ENCODE results near the gene SLC17A7. TPM values are rescaled to one million over a fixed set of nuclear protein-coding genes. Genes with fewer than 3 reads are reported as not detected.
A peak's percentile ranks its signal among the peaks of the same experiment; 100 is the strongest.

SLC17A7 gene
- total and polyA plus RNA-seq, 2 donors (not counting 3 experiments of a cell fraction or from before 2014, with no cell fraction given): 0.07 to 0.13 TPM

- H3K4me2 ChIP-seq (ENCODE audit: insufficient read depth, low read length): peak overlapping the region; percentile 96
- H3K27me3 ChIP-seq (ENCODE audit: control insufficient read depth in 2 of 2, insufficient read depth in 2 of 2, low read length in 2 of 2): no peaks in the 10 kb centered on the region
- no peak overlapping the region for H2AFZ ChIP-seq (ENCODE audit: low read depth, low read length)
- DNase-seq (ENCODE audit: low read depth, low spot score) (no peak), FAIRE-seq (peak; percentile 43)
- H4K20me1 ChIP-seq (replicated peaks; ENCODE audit: control insufficient read depth, extremely low read depth, insufficient read depth, low read length): peaks cover 5% of the 10 kb centered on the region
- intact Hi-C loops (cut with micrococcal nuclease): no loop called here
- peak overlapping the region; percentile 100 for H3K9ac ChIP-seq (replicated peaks; ENCODE audit: extremely low read depth, insufficient read depth, low read length)
- dilution Hi-C loops (cut with MboI; ENCODE audit: extremely low pct_ligation_motif_present, low sequenced_read_pairs): no loop called here
- BruUV-seq (replicated peaks): no TSS peak
- peak overlapping the region; percentile 89 for H3K27ac ChIP-seq (ENCODE audit: insufficient read depth, low read depth, low read length)
- peaks cover 12% of the 10 kb centered on the region for H3K4me1 ChIP-seq (ENCODE audit: control insufficient read depth, extremely low read depth, insufficient read depth, low read length)
- H3K9me3 ChIP-seq (replicated peaks; ENCODE audit: control insufficient read depth, insufficient read depth, low read length): no peaks in the 10 kb centered on the region
- peak overlapping the region; percentile 60 to 94 (median 90) for H3K4me3 ChIP-seq (replicated peaks in 1 of 3; ENCODE audit: insufficient read depth in 1 of 3, low read depth in 1 of 3, low read length in 3 of 3)
- peaks cover 40% of the 10 kb centered on the region for H3K79me2 ChIP-seq (ENCODE audit: control insufficient read depth, insufficient read depth, low read length)
- no peaks in the 10 kb centered on the region for H3K9me1 ChIP-seq (replicated peaks; ENCODE audit: control insufficient read depth, extremely low read depth, insufficient read depth, low read length)
- peaks cover 28 to 34% of the 10 kb centered on the region in 2 experiments for H3K36me3 ChIP-seq (ENCODE audit: control insufficient read depth in 2 of 2, extremely low read depth in 1 of 2, insufficient read depth in 2 of 2, low read length in 2 of 2)
- POLR2A ChIA-PET: interaction anchor here (1.0 to 1.4 kb wide), 2 partner anchors 10 to 13 kb away, joined by 3 to 4 read pairs; no protein-coding TSS in a partner anchor
- TF ChIP-seq, protein P1, sequence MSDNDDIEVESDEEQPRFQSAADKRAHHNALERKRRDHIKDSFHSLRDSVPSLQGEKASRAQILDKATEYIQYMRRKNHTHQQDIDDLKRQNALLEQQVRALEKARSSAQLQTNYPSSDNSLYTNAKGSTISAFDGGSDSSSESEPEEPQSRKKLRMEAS (IDR thresholded peaks at IDR 0.05; ENCODE audit: insufficient read depth, insufficient read length): no peak
- TF ChIP-seq FOS (IDR thresholded peaks at IDR 0.05; ENCODE audit: borderline replicate concordance, insufficient read depth, low read length) (no peak), EZH2 (IDR thresholded peaks at IDR 0.05; ENCODE audit: borderline replicate concordance, low read depth, low read length, severe bottlenecking) (no peak), POLR2A (IDR thresholded peaks at IDR 0.05; ENCODE audit: low read depth, low read length) (no peak), JUN (IDR thresholded peaks at IDR 0.05; ENCODE audit: borderline replicate concordance, insufficient read depth, insufficient read length, low read depth) (no peak), POLR2AphosphoS5 (IDR thresholded peaks at IDR 0.05; ENCODE audit: insufficient read depth, low read depth, low read length) (no peak), GATA2 (IDR thresholded peaks at IDR 0.05; ENCODE audit: insufficient read depth, insufficient read length, low read depth, low read length) (no peak), MYC (IDR thresholded peaks at IDR 0.05; ENCODE audit: low read depth, low read length) (no peak)
- TF ChIP-seq, protein P2, sequence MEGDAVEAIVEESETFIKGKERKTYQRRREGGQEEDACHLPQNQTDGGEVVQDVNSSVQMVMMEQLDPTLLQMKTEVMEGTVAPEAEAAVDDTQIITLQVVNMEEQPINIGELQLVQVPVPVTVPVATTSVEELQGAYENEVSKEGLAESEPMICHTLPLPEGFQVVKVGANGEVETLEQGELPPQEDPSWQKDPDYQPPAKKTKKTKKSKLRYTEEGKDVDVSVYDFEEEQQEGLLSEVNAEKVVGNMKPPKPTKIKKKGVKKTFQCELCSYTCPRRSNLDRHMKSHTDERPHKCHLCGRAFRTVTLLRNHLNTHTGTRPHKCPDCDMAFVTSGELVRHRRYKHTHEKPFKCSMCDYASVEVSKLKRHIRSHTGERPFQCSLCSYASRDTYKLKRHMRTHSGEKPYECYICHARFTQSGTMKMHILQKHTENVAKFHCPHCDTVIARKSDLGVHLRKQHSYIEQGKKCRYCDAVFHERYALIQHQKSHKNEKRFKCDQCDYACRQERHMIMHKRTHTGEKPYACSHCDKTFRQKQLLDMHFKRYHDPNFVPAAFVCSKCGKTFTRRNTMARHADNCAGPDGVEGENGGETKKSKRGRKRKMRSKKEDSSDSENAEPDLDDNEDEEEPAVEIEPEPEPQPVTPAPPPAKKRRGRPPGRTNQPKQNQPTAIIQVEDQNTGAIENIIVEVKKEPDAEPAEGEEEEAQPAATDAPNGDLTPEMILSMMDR (IDR thresholded peaks at IDR 0.05; ENCODE audit: extremely low read depth in 1 of 2, insufficient read depth in 1 of 2, low read depth in 1 of 2, low read length in 2 of 2): no peak
- CTCF ChIA-PET: interaction anchor here (1.0 to 1.2 kb wide), 2 partner anchors 10 to 13 kb away, joined by 3 to 4 read pairs; no protein-coding TSS in a partner anchor
Measured at GRCh38 chr19:49488863-49489537, 47.7 kb upstream of the SLC17A7 start.
